Measurements from ENCODE around the gene KRTAP4-8. TPM values are rescaled to one million over a fixed set of nuclear protein-coding genes. Genes with fewer than 3 reads are reported as not detected.
"Not testable (repeated sequence)": the region's sequence is repeated elsewhere in the genome, so short reads cannot be mapped to it uniquely, and the experiment has no call there.

KRTAP4-8 gene
- total RNA-seq, 3 donors from 2014 or later: not detected

GRCh38 chr17:41058741-41059140 lies 39.2 kb downstream of the KRTAP4-8 start:
- intact Hi-C loops (cut with DNase I; ENCODE audit: low total_unique reads): loop anchor here (2.0 kb wide), 1 partner anchor 34 kb away; no protein-coding TSS in a partner anchor
- no peak overlapping the region for H3K27ac ChIP-seq
- no peaks in the 10 kb centered on the region for H3K36me3 ChIP-seq
- no peak for TF ChIP-seq POLR2A (IDR thresholded peaks at IDR 0.05)
- TF ChIP-seq CTCF (IDR thresholded peaks at IDR 0.05): no peak
- TF ChIP-seq POLR2AphosphoS5 (IDR thresholded peaks at IDR 0.05): no peak
- DNase-seq (ENCODE audit: low spot score in 2 of 2): no peak
- no peaks in the 10 kb centered on the region for H3K4me1 ChIP-seq
- no peaks in the 10 kb centered on the region for H3K27me3 ChIP-seq
- no peak overlapping the region for H3K4me3 ChIP-seq
- H3K9me3 ChIP-seq: no peaks in the 10 kb centered on the region

GRCh38 chr17:41057547-41057946 lies 40.4 kb downstream of the KRTAP4-8 start:
- Histone ChIP-seq H3K9me3 (no peaks in the 10 kb centered on the region), H3K4me3 (no peak overlapping the region), H3K27me3 (no peaks in the 10 kb centered on the region), H3K4me1 (no peaks in the 10 kb centered on the region), H3K27ac (no peak overlapping the region), H3K36me3 (no peaks in the 10 kb centered on the region)
- intact Hi-C loops (cut with DNase I; ENCODE audit: low total_unique reads): no loop called here
- TF ChIP-seq POLR2A (IDR thresholded peaks at IDR 0.05) (no peak), POLR2AphosphoS5 (IDR thresholded peaks at IDR 0.05) (no peak), CTCF (IDR thresholded peaks at IDR 0.05) (no peak)
- DNase-seq (ENCODE audit: low spot score in 2 of 2): no peak

DNA sequence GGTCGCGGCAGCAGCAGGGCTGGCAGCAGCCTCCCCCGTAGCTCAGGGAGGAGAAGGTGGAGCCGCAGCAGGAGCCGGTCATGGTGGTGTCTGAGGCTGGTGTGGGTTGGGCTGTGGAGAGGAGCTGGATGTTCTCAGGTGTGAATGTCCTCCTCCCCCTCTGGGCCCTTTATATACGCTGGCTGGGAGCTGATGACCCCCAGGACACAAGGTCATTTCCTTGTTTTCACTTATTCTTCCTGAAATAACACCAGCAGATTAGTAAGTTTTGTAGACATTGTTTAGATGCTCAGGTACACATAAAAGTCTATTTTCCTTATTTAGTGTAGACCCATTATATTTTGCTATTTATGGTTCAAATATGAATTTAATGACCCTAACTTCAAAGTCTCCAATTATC lies 42.8 kb downstream of the KRTAP4-8 start, which contains the start of gene KRTAP2-2:
KRTAP2-2 (minus strand) TSS at position 101 of the 400 bp plus-strand sequence; CDS start at position 82, 19 bp downstream.
- intact Hi-C loops (cut with DNase I; ENCODE audit: low total_unique reads); H3K27me3 ChIP-seq; H3K36me3 ChIP-seq: not testable (repeated sequence)

GRCh38 chr17:41054556-41054955 lies 43.4 kb downstream of the KRTAP4-8 start:
- intact Hi-C loops (cut with DNase I; ENCODE audit: low total_unique reads); H3K4me3 ChIP-seq; H3K27ac ChIP-seq; H3K9me3 ChIP-seq; DNase-seq (ENCODE audit: low spot score in 2 of 2); H3K36me3 ChIP-seq; H3K27me3 ChIP-seq; H3K4me1 ChIP-seq: not testable (repeated sequence)

More for the DNA sequence above, 42.8 kb downstream of the KRTAP4-8 start, which contains the start of gene KRTAP2-2:
- not testable (repeated sequence) for H3K4me1 ChIP-seq; DNase-seq (ENCODE audit: low spot score in 2 of 2); H3K27ac ChIP-seq; H3K9me3 ChIP-seq; H3K4me3 ChIP-seq

DNA sequence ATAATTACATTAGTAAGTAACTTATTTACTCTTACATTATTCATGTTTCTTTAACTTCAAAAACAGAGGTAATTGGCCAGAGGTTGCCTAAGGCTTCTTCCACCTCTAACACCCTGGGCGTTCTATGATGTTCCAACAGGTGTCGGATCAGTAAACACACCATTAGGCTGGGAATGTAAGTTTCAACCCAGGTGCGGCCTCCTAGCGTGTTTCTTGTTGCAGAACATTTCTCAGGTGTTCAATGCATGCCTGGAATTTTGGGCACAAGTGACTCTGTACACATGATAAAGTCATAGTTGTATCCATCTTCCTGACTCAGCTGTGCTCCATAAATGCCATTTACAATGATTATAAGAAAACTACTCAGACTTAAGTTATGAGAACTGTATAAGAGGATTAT lies 43.9 kb downstream of the KRTAP4-8 start:
- intact Hi-C loops (cut with DNase I; ENCODE audit: low total_unique reads): no loop called here
- Histone ChIP-seq H3K27ac (no peak overlapping the region), H3K9me3 (no peaks in the 10 kb centered on the region), H3K4me1 (no peaks in the 10 kb centered on the region), H3K27me3 (peaks cover 0 to 3% of the 10 kb centered on the region in 2 donors), H3K36me3 (no peaks in the 10 kb centered on the region), H3K4me3 (no peak overlapping the region)
- DNase-seq (ENCODE audit: low spot score in 2 of 2): no peak
- TF ChIP-seq POLR2AphosphoS5 (IDR thresholded peaks at IDR 0.05): no peak
- no peak for TF ChIP-seq POLR2A (IDR thresholded peaks at IDR 0.05)
- TF ChIP-seq CTCF (IDR thresholded peaks at IDR 0.05): no peak

DNA sequence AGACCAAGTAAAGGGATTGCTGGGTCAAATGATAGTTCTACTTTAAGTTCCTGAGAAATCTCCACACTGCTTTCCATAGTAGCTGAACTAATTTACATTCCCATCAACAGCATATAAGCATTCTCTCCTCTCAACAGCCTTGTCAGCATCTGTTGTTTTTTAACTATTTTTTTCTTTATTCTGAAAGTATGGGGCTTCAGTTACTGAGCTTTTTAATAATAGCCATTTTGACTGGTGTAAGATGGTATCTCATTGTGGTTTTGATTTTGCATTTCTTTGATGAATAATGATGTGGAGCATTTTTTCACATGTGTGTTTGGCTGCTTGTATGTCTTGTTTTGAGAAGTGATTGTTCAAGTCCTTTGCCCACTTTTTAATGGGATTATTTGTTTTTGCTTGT lies 45.4 kb downstream of the KRTAP4-8 start:
- TF ChIP-seq POLR2A (IDR thresholded peaks at IDR 0.05) (no peak), POLR2AphosphoS5 (IDR thresholded peaks at IDR 0.05) (no peak), CTCF (IDR thresholded peaks at IDR 0.05) (no peak)
- no peaks in the 10 kb centered on the region for H3K9me3 ChIP-seq
- H3K36me3 ChIP-seq: no peaks in the 10 kb centered on the region
- no peak overlapping the region for H3K4me3 ChIP-seq
- H3K4me1 ChIP-seq: no peaks in the 10 kb centered on the region
- no peak overlapping the region for H3K27ac ChIP-seq
- peaks cover 0 to 4% of the 10 kb centered on the region in 2 donors for H3K27me3 ChIP-seq
- DNase-seq (ENCODE audit: low spot score in 2 of 2): no peak
- intact Hi-C loops (cut with DNase I; ENCODE audit: low total_unique reads): no loop called here
